ENCODE data around the gene COMMD9.

COMMD9 gene

GRCh38 chr11:36295926-36296325, 6.7 kb upstream of the COMMD9 start, which contains the start of gene PRR5L:
PRR5L (plus strand) TSS chr11:36296288; CDS start chr11:36401122, 104,834 bp downstream.
- no peak for DNase-seq

GRCh38 chr11:36292311-36292722, 3.1 kb upstream of the COMMD9 start:
- no peak for DNase-seq

- DNase-seq = no peak
These were observed 590 bp downstream of the COMMD9 start for GRCh38 chr11:36288442-36289225.

- no peak for DNase-seq
These were observed 6.3 kb downstream of the COMMD9 start for GRCh38 chr11:36282926-36283325.

- DNase-seq = no peak
These were observed 7.4 kb downstream of the COMMD9 start for GRCh38 chr11:36281850-36282249.

GRCh38 chr11:36280531-36280930, 8.7 kb downstream of the COMMD9 start:
- DNase-seq = no peak

- no peak for DNase-seq
These were observed 10.5 kb downstream of the COMMD9 start for GRCh38 chr11:36278531-36279282.

- no peak for DNase-seq
These were observed 14.8 kb downstream of the COMMD9 start for GRCh38 chr11:36274414-36274813.

- no peak for DNase-seq
These were observed 16.1 kb downstream of the COMMD9 start for GRCh38 chr11:36273110-36273509.

- no peak for DNase-seq
These were observed 17.3 kb downstream of the COMMD9 start for GRCh38 chr11:36271794-36272407.

GRCh38 chr11:36270701-36271100, 18.5 kb downstream of the COMMD9 start:
- no peak for DNase-seq

- DNase-seq = no peak
These were observed 20.8 kb downstream of the COMMD9 start for GRCh38 chr11:36268337-36268985.

GRCh38 chr11:36266767-36267166, 22.5 kb downstream of the COMMD9 start:
- no peak for DNase-seq

- DNase-seq = peak; percentile 51
These were observed 23.2 kb downstream of the COMMD9 start for GRCh38 chr11:36265793-36266628.

- no peak for DNase-seq
These were observed 24.3 kb downstream of the COMMD9 start for GRCh38 chr11:36264973-36265344.

GRCh38 chr11:36264011-36264972, 24.9 kb downstream of the COMMD9 start:
- DNase-seq = no peak

- DNase-seq = no peak
These were observed 28.1 kb downstream of the COMMD9 start for GRCh38 chr11:36261094-36261493.

- peak; percentile 16 for DNase-seq
These were observed 30.4 kb downstream of the COMMD9 start for GRCh38 chr11:36258730-36259360.

GRCh38 chr11:36257351-36257750, 31.9 kb downstream of the COMMD9 start:
- no peak for DNase-seq

- no peak for DNase-seq
These were observed 34.5 kb downstream of the COMMD9 start for GRCh38 chr11:36254713-36255112.

- no peak for DNase-seq
These were observed 36.0 kb downstream of the COMMD9 start for GRCh38 chr11:36253238-36253637.

Measured in stimulated activated CD4-positive, alpha-beta T cell treated with anti-CD3 and anti-CD28 coated beads, Interleukin-1b, Interleukin-23, amount 100 ng/mL, for 48 hours (primary cell).